Inflammatory macrophage treated with lipopolysaccharide for 4 hours (primary cell): Measurements from ENCODE around the gene HRAS.

Source experiments
- DNase-seq: peaks from one replicate; pipeline ENCODE4 v3.0.0-alpha.2; 2020

Gene HRAS

DNA sequence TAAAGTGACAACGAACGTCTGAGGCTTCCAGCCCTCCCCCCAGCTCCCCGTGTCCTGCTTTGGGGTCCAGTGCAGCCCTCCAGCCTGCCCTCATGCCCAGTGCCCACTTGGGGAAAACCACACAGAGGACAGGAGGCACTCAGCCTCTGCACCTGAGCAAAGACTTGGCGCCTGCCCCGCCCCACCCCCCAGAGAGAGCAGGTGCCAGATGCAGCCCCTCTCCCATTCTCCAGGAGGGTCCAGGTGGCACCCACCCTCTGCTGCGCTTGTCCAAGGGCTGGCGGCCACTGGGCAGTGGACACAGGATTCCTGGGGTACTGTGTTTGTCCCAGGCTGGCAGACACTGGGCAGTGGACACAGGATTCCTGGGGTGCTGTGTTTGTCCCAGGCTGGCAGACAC lies 44.0 kb downstream of the HRAS start:
- no peak for DNase-seq

DNA sequence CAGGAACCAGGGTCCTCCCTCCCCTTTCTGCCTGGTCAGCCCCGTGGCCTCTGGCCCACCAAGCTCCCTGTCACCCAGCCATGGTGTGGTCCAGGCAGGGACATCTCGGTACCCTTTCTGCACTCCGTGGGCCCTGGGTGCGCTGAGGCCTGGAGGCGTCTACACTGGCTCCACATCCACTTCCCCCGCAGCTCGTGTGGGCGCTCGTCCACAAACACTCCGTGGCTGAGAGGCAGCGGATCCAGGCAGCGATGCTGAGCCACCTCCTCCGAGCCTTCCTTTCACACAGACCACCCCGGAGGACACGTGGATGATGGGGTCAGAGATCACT lies 44.5 kb downstream of the HRAS start:
- no peak for DNase-seq

DNA sequence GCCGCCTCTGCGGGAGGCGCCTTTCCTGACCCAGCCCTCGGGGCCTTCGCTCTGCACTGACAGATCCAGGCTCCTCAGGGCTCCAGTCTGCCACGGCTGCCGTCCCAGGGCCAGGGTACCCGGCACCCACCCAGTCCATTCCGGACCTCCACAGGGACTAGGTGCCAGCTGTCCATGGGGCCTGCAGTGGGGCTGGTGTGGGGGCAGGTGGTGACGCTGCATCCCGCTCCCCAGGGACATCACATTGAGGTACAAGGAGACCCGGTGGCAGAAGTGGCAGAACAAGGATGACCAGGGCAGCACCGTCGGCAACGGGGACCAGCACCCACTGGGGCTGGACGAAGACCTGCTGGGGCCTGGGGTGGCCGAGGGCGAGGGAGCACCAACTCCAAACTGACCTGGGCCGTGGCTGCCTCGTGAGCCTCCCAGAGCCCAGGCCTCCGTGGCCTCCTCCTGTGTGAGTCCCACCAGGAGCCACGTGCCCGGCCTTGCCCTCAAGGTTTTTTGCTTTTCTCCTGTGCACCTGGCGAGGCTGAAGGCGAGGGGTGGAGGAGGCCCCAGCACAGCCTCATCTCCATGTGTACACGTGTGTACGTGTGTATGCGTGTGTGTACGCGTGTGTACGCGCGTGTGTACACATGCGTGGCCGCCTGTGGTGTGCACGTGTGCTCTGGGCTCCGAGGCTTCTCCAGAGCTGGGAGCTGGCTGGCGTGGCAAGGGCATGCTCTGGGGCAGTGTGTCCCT lies 45.0 kb downstream of the HRAS start:
- no peak for DNase-seq

DNA sequence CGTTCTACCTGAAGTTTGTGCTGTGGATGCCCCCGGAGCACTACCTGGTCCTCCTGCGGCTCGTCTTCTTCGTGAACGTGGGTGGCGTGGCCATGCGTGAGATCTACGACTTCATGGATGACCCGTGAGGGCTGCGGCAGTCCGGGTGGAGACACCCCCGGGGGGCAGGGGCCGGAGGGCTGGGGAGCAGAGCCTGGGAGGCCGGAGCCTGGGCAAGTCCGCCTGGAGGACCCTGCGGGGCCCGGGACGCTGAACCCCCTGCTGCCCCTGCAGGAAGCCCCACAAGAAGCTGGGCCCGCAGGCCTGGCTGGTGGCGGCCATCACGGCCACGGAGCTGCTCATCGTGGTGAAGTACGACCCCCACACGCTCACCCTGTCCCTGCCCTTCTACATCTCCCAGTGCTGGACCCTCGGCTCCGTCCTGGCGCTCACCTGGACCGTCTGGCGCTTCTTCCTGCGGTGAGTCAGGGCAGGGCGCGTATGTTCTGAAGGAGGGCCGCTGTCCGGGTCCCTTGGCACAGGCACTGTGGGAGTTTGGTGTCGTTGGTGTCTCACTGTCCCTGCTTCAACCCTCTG lies 45.7 kb downstream of the HRAS start:
- no peak for DNase-seq

DNA sequence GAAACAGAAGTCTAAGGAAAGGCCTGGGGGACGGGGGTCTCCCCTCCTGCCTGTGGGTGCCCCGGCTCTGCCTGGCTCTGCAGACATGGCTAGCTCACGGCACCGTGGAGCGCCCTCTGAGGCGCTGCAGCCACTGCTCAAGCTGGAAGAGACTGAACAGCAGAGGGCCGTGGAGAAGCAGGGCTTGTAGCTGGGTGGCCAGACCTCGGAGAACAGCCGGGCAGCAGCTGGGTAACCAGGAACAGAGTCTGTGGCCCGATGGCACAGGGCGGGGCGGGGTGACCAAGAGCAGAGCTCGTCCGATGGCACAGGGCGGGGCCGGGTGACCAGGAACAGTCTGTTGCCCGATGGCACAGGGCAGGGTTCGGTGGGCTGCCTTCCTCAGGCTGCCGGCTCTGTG lies 46.4 kb downstream of the HRAS start:
- no peak for DNase-seq

DNA sequence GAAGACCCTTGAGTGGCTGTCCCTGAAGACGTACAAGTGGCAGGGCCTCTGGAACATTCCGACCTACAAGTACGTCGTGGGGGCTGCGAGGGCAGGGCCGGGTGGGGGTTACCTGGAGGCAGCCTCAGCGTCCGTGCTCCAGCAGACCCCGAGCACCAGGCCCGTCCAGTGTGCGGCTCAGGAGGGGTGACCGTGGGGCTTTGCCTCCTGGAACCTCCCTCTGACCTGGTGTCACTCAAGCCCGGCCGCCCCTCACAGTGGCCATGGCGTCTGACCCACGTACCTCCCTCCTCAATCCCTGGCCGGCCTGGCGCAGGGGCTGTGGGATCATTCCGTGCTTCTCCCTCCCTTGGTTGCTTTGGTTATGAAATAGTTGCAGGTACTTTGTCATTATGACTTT lies 46.8 kb downstream of the HRAS start:
- no peak for DNase-seq

DNA sequence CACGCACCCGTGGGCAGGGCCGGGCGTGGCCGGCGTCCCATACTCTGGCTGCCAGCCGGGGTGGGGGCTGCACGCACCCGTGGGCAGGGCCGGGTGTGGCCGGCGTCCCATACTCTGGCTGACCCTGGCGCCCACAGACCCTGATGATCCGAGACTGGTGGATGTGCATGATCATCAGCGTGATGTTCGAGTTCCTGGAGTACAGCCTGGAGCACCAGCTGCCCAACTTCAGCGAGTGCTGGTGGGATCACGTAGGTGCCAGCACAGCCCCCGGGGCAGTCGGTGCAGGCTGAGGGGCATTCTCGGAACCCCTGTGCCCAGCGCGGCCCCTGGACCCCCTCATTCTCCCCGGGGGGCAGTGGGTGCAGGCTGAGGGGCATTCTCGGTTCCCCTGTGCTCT lies 47.3 kb downstream of the HRAS start:
- no peak for DNase-seq

DNA sequence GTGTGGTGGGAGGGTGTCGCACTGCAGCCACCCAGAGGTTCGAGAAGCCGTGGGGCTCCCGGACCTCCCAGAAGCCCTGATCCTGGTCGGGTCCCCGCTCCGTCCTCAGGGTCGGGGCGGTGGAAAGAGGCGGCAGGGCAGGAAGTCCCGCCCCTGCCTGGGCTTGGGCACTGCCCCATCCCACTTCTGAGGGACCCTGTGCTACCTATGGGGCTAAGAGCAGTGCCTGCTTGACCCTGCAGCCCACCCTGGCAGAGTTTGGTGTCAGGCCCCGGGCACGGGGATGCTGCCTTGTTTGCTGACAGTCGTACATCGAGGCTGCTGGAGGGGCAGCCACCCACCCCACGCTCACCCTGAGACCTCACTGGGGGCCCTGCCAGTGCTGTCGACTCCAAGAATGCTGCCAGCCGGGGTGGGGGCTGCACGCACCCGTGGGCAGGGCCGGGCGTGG lies 47.8 kb downstream of the HRAS start:
- no peak for DNase-seq

DNA sequence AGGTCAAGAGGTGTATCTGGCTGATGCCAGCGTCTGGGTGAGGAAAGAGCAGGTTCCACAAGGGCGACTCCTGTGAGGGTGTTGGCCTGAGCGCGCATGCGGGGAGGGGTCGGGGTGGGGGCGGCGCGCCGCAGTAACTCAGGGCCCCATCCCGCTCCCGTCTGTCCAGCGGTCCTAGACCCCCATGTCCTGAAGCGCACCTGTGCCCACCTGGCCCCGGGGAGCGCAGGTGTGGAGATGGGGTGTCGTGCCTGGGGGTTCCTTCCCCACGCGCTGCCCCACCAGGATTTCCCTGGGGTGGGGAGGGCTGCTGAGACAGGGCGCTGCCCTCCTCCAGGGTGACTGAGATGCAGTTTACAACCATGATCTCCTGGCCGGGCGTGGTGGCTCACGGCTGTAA lies 49.2 kb downstream of the HRAS start:
- DNase-seq, result no peak

DNA sequence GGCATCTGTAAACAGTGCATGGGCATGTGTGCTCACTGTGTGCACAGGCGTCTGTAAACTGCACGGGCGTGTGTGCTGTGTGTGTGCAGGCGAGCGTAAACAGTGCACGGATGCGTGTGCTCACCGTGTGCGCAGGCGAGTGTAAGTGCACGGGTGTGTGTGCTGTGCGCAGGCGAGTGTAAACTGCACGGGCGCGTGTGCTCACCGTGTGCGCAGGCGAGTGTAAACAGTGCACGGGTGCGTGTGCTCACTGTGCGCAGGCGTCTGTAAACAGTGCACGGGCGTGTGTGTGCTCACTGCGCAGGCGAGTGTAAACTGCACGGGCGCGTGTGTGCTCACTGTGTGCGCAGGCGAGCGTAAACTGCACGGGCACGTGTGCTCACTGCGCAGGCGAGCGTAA lies 50.8 kb downstream of the HRAS start:
- DNase-seq, result no peak
